Renal pelvis (tissue), 4 donors: ENCODE results near the gene NUDT2. TPM values are rescaled to one million over a fixed set of nuclear protein-coding genes. Genes with fewer than 3 reads are reported as not detected.
"Not testable (repeated sequence)": the region's sequence is repeated elsewhere in the genome, so short reads cannot be mapped to it uniquely, and the experiment has no call there.

Source experiments
- DNase-seq: peaks from one replicate; pipeline ENCODE4 v3.0.0-alpha.2; 2013
- polyA plus RNA-seq, 3 donors: library from polyadenylated mRNA; unstranded; fragments of 120-200 nt; gene quantifications; one replicate each; pipeline ENCODE4 v1.2.1, GENCODE V29; 2013; ENCODE audit not compliant: insufficient read length in 3 of 3

NUDT2 gene
- polyA plus RNA-seq, 3 donors: 28.6 to 30.6 (median 30.5) TPM

DNA sequence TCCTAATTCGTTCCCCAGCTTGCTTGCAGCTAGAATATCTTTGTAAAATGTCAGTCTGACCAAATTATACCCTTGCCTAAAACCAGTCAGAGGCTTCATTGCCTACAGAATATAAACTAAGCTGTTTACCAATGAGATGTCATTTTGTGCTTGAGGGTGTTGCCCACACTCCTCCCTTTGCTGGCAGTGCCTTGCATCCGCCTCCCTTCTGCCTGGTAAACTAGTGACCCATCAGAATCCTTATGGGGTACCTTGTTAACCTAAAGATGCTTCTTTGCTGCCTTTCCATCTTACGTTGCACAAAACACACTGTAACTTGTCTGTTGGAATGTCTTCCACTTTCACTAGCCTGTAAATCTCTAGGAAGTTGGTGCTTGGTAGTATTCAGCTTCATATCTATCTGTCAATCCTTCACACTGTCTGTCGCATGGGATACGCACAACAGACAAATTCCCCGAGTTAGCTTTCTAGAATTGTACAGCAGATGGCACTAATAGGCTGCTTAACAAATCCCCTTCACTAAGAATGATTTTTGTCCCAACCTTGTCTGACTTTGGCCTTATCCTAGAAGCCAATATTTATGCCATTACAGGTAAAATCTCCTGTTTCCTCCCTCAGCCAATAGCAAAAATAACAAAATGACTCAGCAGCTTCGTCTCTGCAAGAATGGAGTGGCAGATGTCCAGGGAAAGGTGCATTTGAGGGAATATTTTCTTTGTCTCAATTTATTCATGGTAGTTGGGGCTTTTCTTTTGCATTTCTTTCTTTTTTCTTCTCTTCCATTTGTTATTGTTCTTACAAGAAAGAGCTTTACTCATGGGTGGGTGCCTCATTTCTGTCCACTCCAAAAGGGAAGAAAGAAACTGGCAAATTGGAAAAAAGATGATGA, 3.0 kb downstream of the NUDT2 start:
- DNase-seq: no peak

GRCh38 chr9:34333836-34334235, 4.5 kb downstream of the NUDT2 start:
- no peak for DNase-seq

DNA sequence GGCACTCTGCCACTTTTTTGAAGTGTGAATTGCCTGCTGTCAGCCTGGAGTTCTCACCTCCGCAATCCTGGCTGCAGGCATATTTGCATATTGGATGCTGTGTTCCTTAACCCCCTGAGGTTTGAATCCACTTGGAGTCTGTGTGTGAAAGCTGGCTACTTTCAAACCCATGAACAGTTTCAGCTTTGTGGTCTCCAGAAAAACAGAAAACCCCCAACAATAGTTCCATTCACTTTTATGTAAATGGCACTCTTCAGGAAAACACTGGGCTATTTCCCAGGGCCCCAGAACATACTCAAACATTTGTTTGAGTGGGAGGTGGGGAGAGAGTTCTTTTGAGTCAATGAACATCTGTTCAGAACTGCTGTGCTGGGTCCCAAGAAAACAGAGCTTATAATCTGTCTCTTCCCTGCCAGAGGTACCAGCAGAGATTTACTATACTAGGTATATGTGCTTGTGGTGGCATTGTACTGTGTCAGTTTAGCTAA, 5.0 kb downstream of the NUDT2 start:
- no peak for DNase-seq

- DNase-seq: no peak
These were observed 5.5 kb downstream of the NUDT2 start for GRCh38 chr9:34334916-34335315.

- no peak for DNase-seq
These were observed 6.0 kb downstream of the NUDT2 start for GRCh38 chr9:34335376-34335775.

- no peak for DNase-seq
These were observed 8.0 kb downstream of the NUDT2 start for GRCh38 chr9:34337403-34337802.

GRCh38 chr9:34338079-34338478, 8.7 kb downstream of the NUDT2 start:
- not testable (repeated sequence) for DNase-seq

- no peak for DNase-seq
These were observed 9.5 kb downstream of the NUDT2 start for GRCh38 chr9:34338665-34339385.

GRCh38 chr9:34341659-34342295, 12.4 kb downstream of the NUDT2 start:
- DNase-seq: no peak

GRCh38 chr9:34343090-34343489, 13.7 kb downstream of the NUDT2 start:
- no peak for DNase-seq

- no peak for DNase-seq
These were observed 14.2 kb downstream of the NUDT2 start for GRCh38 chr9:34343605-34344004.

GRCh38 chr9:34346873-34347799, 17.8 kb downstream of the NUDT2 start:
- DNase-seq: no peak

- no peak for DNase-seq
These were observed 18.4 kb downstream of the NUDT2 start for GRCh38 chr9:34347800-34348158.

GRCh38 chr9:34349324-34349723, 20.0 kb downstream of the NUDT2 start:
- no peak for DNase-seq

- not testable (repeated sequence) for DNase-seq
These were observed 22.8 kb downstream of the NUDT2 start for GRCh38 chr9:34352122-34352652.

GRCh38 chr9:34352957-34353356, 23.6 kb downstream of the NUDT2 start:
- DNase-seq: not testable (repeated sequence)

DNA sequence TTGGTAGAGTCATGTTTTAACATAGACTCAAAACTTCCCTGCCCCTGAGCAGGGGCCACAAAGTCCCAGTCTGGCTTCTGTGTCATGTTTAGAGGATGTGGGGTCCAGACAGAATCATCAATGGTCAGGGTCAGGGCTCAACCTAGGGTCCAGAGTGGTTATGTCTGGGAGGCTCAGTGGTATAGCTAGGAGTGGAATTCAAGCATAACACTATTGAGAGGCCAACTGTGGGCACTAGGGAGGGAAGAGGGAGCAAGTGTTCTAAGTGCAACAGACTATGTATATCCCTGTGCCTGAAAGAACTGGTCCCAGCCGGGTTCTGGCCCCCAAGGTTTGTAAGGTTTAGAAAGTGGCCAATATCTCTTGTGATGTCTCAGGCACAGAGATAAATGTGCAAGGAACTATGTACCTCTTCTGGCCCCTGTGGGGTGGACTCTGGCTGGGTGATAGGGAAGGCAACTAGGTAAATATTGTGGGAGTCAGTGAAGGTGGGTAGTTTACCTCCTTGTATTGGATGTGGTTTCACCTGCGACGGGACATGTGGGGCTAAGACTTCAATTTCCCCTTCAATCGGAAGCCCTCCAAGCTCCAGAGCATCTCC, 33.3 kb downstream of the NUDT2 start:
- DNase-seq: no peak

DNA sequence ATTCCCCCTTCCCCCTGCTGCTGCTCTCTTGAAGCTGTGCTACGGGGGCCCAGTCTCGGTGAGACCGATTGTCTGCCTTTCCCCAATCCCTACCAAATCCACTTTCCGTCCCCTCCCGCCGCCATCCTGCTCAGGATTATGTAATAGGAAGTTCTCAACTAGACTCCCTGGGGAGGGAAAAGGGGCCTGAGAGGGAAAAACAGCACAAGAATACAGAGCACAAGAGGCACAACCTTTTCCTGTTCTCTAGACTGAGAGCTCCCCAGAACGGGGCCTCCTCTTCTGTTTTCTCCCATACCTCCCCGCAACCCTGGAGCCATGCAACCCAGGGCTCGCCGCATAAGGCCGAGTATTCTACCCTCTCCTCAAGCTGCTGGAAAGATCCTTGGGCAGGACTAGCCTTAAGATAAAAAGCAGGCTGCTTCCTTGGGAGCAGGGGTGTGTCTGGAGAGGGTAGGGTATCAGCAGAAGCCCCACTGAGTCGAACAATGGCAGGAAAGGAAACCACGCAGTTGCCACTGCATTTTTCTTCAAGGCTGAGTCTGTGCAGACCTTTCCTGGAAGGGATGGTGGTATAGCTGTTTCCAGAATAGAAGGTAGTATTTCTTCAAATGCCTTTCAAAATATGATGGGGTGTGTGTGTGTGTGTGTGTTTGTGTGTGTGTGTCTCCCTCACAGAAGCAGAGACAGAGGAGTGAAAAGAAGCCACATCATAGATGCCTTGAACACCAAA, 34.4 kb downstream of the NUDT2 start:
- no peak for DNase-seq

GRCh38 chr9:34365282-34365681, 35.9 kb downstream of the NUDT2 start:
- DNase-seq: no peak

DNA sequence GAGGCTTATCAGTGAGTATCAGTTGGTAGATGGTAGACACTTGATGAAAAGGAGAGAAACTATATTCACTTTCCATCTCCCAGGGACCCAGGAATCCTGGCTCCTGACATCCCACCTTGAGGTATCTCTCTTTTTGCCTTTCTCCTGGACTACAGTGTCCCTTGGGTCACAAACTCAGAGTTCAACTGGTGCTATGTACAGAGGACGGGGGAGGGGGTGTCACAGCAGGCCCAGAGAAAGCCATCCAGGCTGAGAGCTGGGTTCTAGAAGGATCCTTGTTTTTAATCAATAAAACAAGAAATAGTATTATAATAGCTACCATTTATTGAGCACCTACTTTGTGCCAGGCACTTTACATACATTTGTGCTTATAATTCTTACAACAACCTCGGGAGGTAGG, 37.0 kb downstream of the NUDT2 start:
- no peak for DNase-seq
